BJ (cell line): ENCODE measurements around the gene RPS6KA2. TPM values are rescaled to one million over a fixed set of nuclear protein-coding genes. Genes with fewer than 3 reads are reported as not detected.
"Not testable (repeated sequence)": the region's sequence is repeated elsewhere in the genome, so short reads cannot be mapped to it uniquely, and the experiment has no call there.

Experiments
- CTCF ChIA-PET: fragments of 350-600 bp; formaldehyde crosslinking; extraction: SDS; loops from one replicate; lab custom pipeline; 2021; ENCODE audit warnings: antibody characterized with exemption, inconsistent platforms; lab: Yijun Ruan, JAX
- POLR2A ChIA-PET: fragments of 300-600 bp; sonication (Branson Sonifier 250); formaldehyde crosslinking; extraction: SDS; loops from one replicate; lab custom pipeline; 2021; ENCODE audit warnings: antibody characterized with exemption; lab: Charles Lee
- DNase-seq: peaks from one replicate; pipeline ENCODE4 v3.0.0-alpha.2; 2011; ENCODE audit warnings: low read depth
- H3K27me3 ChIP-seq: 2 replicates; pipeline ENCODE4 v1.6.0; 2011; ENCODE audit warnings: low read length; ENCODE audit not compliant: control insufficient read depth, insufficient read depth
- H3K36me3 ChIP-seq: 2 replicates; pipeline ENCODE4 v1.5.1; 2011; ENCODE audit warnings: low read length; ENCODE audit not compliant: control insufficient read depth, insufficient read depth
- H3K4me3 ChIP-seq: 2 replicates; pipeline ENCODE4 v1.5.1; 2011; ENCODE audit warnings: low read depth, mild to moderate bottlenecking, control low read depth, low read length
- polyA plus RNA-seq: library from polyadenylated mRNA; depleted of rRNA; stranded (reverse); fragments of >200 nt; gene quantifications from 2 replicates; pipeline ENCODE4 v1.2.3, GENCODE V29; 2011
- TF ChIP-seq, protein P1 (sequence below): IDR thresholded peaks from 2 replicates; pipeline ENCODE4 v1.5.1; 2011; ENCODE audit warnings: low read depth, mild to moderate bottlenecking, control low read depth, inconsistent platforms, low read length, moderate library complexity; ENCODE audit not compliant: insufficient read depth

Gene RPS6KA2
- polyA plus RNA-seq, 1 experiment: 80.8 TPM

GRCh38 chr6:166395351-166395750, 231.7 kb downstream of the RPS6KA2 start:
- TF ChIP-seq, protein P1, sequence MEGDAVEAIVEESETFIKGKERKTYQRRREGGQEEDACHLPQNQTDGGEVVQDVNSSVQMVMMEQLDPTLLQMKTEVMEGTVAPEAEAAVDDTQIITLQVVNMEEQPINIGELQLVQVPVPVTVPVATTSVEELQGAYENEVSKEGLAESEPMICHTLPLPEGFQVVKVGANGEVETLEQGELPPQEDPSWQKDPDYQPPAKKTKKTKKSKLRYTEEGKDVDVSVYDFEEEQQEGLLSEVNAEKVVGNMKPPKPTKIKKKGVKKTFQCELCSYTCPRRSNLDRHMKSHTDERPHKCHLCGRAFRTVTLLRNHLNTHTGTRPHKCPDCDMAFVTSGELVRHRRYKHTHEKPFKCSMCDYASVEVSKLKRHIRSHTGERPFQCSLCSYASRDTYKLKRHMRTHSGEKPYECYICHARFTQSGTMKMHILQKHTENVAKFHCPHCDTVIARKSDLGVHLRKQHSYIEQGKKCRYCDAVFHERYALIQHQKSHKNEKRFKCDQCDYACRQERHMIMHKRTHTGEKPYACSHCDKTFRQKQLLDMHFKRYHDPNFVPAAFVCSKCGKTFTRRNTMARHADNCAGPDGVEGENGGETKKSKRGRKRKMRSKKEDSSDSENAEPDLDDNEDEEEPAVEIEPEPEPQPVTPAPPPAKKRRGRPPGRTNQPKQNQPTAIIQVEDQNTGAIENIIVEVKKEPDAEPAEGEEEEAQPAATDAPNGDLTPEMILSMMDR: no peak
- Histone ChIP-seq H3K27me3 (peaks cover 6% of the 10 kb centered on the region; the same call in 1 of the 2 replicates), H3K4me3 (no peak overlapping the region), H3K36me3 (no peaks in the 10 kb centered on the region)
- no peak for DNase-seq
- CTCF ChIA-PET: no interaction called here
- POLR2A ChIA-PET: no interaction called here

GRCh38 chr6:166394036-166394892, 232.8 kb downstream of the RPS6KA2 start:
- no peak overlapping the region for H3K4me3 ChIP-seq
- ChIA-PET CTCF (interaction anchor here (0.6 to 1.1 kb wide), 4 partner anchors 14 to 896 kb away, joined by 3 to 5 read pairs (median 4); no protein-coding TSS in a partner anchor), POLR2A (no interaction called here)
- no peaks in the 10 kb centered on the region for H3K36me3 ChIP-seq
- no peak for DNase-seq
- H3K27me3 ChIP-seq: peaks cover 6% of the 10 kb centered on the region; the same call in 1 of the 2 replicates
- TF ChIP-seq, protein P1: no peak

- TF ChIP-seq, protein P1: no peak
- ChIA-PET POLR2A (no interaction called here), CTCF (interaction anchor here (1.0 to 1.3 kb wide), 2 partner anchors 8 to 80 kb away, joined by 3 to 4 read pairs; no protein-coding TSS in a partner anchor)
- H3K36me3 ChIP-seq: no peaks in the 10 kb centered on the region
- DNase-seq: no peak
- H3K27me3 ChIP-seq: peaks cover 6% of the 10 kb centered on the region; the same call in 1 of the 2 replicates
- H3K4me3 ChIP-seq: no peak overlapping the region
Observed at GRCh38 chr6:166393535-166393823, 233.6 kb downstream of the RPS6KA2 start.

GRCh38 chr6:166392755-166393534, 234.1 kb downstream of the RPS6KA2 start:
- CTCF ChIA-PET: interaction anchor here (1.3 kb wide), 2 partner anchors 8 to 9 kb away, joined by 4 read pairs; no protein-coding TSS in a partner anchor
- POLR2A ChIA-PET: not testable (repeated sequence)

DNA sequence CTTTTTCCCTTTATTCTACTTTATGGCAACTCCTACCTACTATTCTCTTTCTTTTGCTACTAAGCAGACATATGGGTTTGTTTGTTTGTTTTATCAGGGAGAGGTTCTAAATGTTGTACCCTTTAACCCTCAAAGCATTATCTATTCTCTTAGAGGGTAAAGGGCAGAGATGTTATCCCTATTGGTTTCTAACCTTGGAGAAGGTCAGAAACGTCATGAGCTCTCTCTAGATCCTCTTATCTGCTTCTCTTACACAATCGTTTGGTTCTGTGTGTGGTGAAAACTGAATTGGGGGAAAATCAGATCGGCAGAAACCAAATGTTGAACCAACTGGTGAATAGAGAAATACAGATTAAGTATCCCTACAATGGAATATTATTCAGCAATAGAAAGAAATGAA, 237.9 kb downstream of the RPS6KA2 start:
- POLR2A ChIA-PET: interaction anchor here (0.6 kb wide), 1 partner anchor 24 kb away, joined by 3 read pairs; no protein-coding TSS in a partner anchor
- CTCF ChIA-PET: interaction anchor here (1.8 to 4.3 kb wide), 2 partner anchors 11 to 76 kb away, joined by 4 to 22 read pairs; no protein-coding TSS in a partner anchor
- no peaks in the 10 kb centered on the region for H3K36me3 ChIP-seq
- H3K4me3 ChIP-seq: no peak overlapping the region
- H3K27me3 ChIP-seq: no peaks in the 10 kb centered on the region; the same call in 1 of the 2 replicates
- TF ChIP-seq, protein P1: no peak
- no peak for DNase-seq

More at GRCh38 chr6:166392755-166393534, 234.1 kb downstream of the RPS6KA2 start:
- not testable (repeated sequence) for DNase-seq, H3K4me3 ChIP-seq, H3K27me3 ChIP-seq, H3K36me3 ChIP-seq
